EL (cell line): ENCODE results near the gene ITGA5.

ENCODE experiments used
- DNase-seq: peaks from one replicate; pipeline ENCODE4 v3.0.0-alpha.2; 2016

ITGA5 gene

DNA sequence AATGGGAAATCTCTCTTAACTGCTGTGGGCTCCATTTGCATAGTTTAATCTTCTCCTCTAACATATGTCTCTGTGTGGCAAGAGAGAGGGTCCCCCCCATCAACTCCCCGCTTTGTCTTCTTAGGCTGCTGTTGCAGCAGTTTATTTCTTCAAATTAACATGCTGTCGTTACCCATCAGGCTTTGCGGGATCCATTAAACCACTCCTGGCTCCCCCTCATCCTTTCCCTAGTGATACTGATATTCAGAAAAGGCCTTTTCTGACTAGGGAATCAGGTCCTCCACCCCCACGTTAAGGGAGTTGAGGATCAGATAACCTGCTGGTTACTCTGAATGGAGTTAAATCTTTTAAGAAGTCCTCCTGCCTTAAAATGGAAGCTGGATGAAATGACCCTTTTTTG lies 70.0 kb downstream of the ITGA5 start:
- DNase-seq, result no peak
